Hepatocyte (in vitro differentiated cells): ENCODE data around the gene ARHGEF37. TPM values are rescaled to one million over a fixed set of nuclear protein-coding genes. Genes with fewer than 3 reads are reported as not detected.

Source experiments
- DNase-seq: peaks from one replicate; pipeline ENCODE4 v3.0.0-alpha.2; 2016; ENCODE audit warnings: low spot score
- H2AFZ ChIP-seq: fragments of 200-600 bp; sonication (generic); 2 replicates; pipeline ENCODE4 v1.6.0; 2016; ENCODE audit warnings: antibody characterized with exemption, mild to moderate bottlenecking
- H3K27ac ChIP-seq: fragments of 200-600 bp; sonication (generic); 2 replicates; pipeline ENCODE4 v1.5.1; 2016; ENCODE audit warnings: mild to moderate bottlenecking
- H3K27me3 ChIP-seq: fragments of 200-600 bp; sonication (generic); 2 replicates; pipeline ENCODE4 v1.6.1; 2016
- H3K36me3 ChIP-seq: fragments of 200-600 bp; sonication (generic); replicated peaks from 2 replicates; pipeline ENCODE4 v1.5.1; 2016; ENCODE audit warnings: low read depth; ENCODE audit not compliant: insufficient read depth
- H3K4me1 ChIP-seq: fragments of 200-600 bp; sonication (generic); 2 replicates; pipeline ENCODE4 v1.5.1; 2016; ENCODE audit warnings: mild to moderate bottlenecking, moderate library complexity; ENCODE audit not compliant: insufficient read depth
- H3K4me2 ChIP-seq: fragments of 200-600 bp; sonication (generic); 2 replicates; pipeline ENCODE4 v1.6.0; 2016
- H3K4me3 ChIP-seq: fragments of 200-600 bp; sonication (generic); 2 replicates; pipeline ENCODE4 v1.5.1; 2016; ENCODE audit warnings: mild to moderate bottlenecking
- H3K79me2 ChIP-seq: fragments of 200-600 bp; sonication (generic); 2 replicates; pipeline ENCODE4 v1.6.0; 2017; ENCODE audit warnings: mild to moderate bottlenecking
- H3K9me2 ChIP-seq: fragments of 200-600 bp; sonication (generic); replicated peaks from 2 replicates; pipeline ENCODE4 v1.6.0; 2017; ENCODE audit warnings: mild to moderate bottlenecking; ENCODE audit not compliant: insufficient read depth
- H3K9me3 ChIP-seq: fragments of 200-600 bp; sonication (generic); 2 replicates; pipeline ENCODE4 v1.5.1; 2016; ENCODE audit warnings: low read depth, mild to moderate bottlenecking
- H4K20me1 ChIP-seq: fragments of 200-600 bp; sonication (generic); 2 replicates; pipeline ENCODE4 v1.6.0; 2016; ENCODE audit warnings: mild to moderate bottlenecking; ENCODE audit not compliant: insufficient read depth, poor library complexity, severe bottlenecking
- CTCF ChIP-seq: fragments of 200-600 bp; sonication (generic); IDR thresholded peaks from 2 replicates; pipeline ENCODE4 v1.5.1; 2016; ENCODE audit warnings: antibody characterized with exemption, mild to moderate bottlenecking; ENCODE audit not compliant: poor library complexity
- EZH2 ChIP-seq: fragments of 200-600 bp; sonication (generic); IDR thresholded peaks from 2 replicates; pipeline ENCODE4 v1.6.1; 2016; ENCODE audit warnings: antibody characterized with exemption, mild to moderate bottlenecking, borderline replicate concordance
- EZH2phosphoT487 ChIP-seq: fragments of 200-600 bp; sonication (generic); IDR thresholded peaks from one replicate; pipeline ENCODE4 v1.6.1; 2018; ENCODE audit warnings: antibody characterized with exemption, mild to moderate bottlenecking, low read depth, moderate library complexity; ENCODE audit not compliant: unreplicated experiment, severe bottlenecking
- WGBS: methylation state at CpG from one replicate; pipeline ENCODE4 v1.1.6; 2016; ENCODE audit warnings: low lambda C conversion rate; ENCODE audit errors: missing lambda C conversion rate; 5-methylcytosine and 5-hydroxymethylcytosine counted together
- polyA plus RNA-seq: library from polyadenylated mRNA; unstranded; fragments of >200 nt; fragmentation: Nextera tagmentation; extraction: Ambion mirVana; gene quantifications from 2 replicates; pipeline ENCODE4 v1.2.1, GENCODE V29; 2016
- total RNA-seq: library from RNA; depleted of rRNA; stranded (reverse); fragments of >200 nt; gene quantifications from 2 replicates; pipeline ENCODE4 v1.2.3, GENCODE V29; 2014

The ARHGEF37 gene
- total and polyA plus RNA-seq, 2 experiments from 2014 or later, result 2.3 to 2.9 TPM

GRCh38 chr5:149628846-149629388 is 47.6 kb downstream of the ARHGEF37 start:
- Histone ChIP-seq H3K4me2 (no peak overlapping the region), H3K27ac (no peak overlapping the region), H2AFZ (no peak overlapping the region), H3K4me3 (no peak overlapping the region), H3K27me3 (no peaks in the 10 kb centered on the region), H3K79me2 (no peaks in the 10 kb centered on the region), H3K9me2 (no peaks in the 10 kb centered on the region), H3K36me3 (no peaks in the 10 kb centered on the region), H4K20me1 (no peaks in the 10 kb centered on the region), H3K9me3 (no peaks in the 10 kb centered on the region), H3K4me1 (peaks cover 6% of the 10 kb centered on the region)
- 91% methylated on average over 5 of the region's 5 CpGs for WGBS
- TF ChIP-seq EZH2phosphoT487 (no peak), CTCF (no peak), EZH2 (no peak)
- DNase-seq, result no peak

GRCh38 chr5:149629421-149629820 is 48.1 kb downstream of the ARHGEF37 start:
- Histone ChIP-seq H3K27me3 (no peaks in the 10 kb centered on the region), H3K36me3 (no peaks in the 10 kb centered on the region), H3K9me2 (no peaks in the 10 kb centered on the region), H3K4me3 (no peak overlapping the region), H4K20me1 (no peaks in the 10 kb centered on the region), H3K27ac (no peak overlapping the region), H3K9me3 (no peaks in the 10 kb centered on the region), H3K4me2 (no peak overlapping the region), H2AFZ (no peak overlapping the region), H3K4me1 (peaks cover 6% of the 10 kb centered on the region), H3K79me2 (no peaks in the 10 kb centered on the region)
- DNase-seq, result no peak
- 95% methylated on average over 5 of the region's 5 CpGs for WGBS
- no peak for TF ChIP-seq EZH2phosphoT487
- no peak for TF ChIP-seq CTCF
- TF ChIP-seq EZH2, result no peak

GRCh38 chr5:149630337-149630736 is 49.0 kb downstream of the ARHGEF37 start:
- Histone ChIP-seq H3K36me3 (no peaks in the 10 kb centered on the region), H3K9me2 (no peaks in the 10 kb centered on the region), H3K79me2 (no peaks in the 10 kb centered on the region), H3K27ac (no peak overlapping the region), H3K27me3 (no peaks in the 10 kb centered on the region), H3K4me2 (no peak overlapping the region), H3K9me3 (no peaks in the 10 kb centered on the region), H3K4me1 (peaks cover 6% of the 10 kb centered on the region), H4K20me1 (no peaks in the 10 kb centered on the region), H2AFZ (no peak overlapping the region), H3K4me3 (no peak overlapping the region)
- no peak for DNase-seq
- 89% methylated on average over 8 of the region's 8 CpGs for WGBS
- no peak for TF ChIP-seq EZH2
- TF ChIP-seq EZH2phosphoT487, result no peak
- TF ChIP-seq CTCF, result no peak

- peak overlapping the region; percentile 63 for H3K27ac ChIP-seq
- H3K27me3 ChIP-seq, result no peaks in the 10 kb centered on the region
- WGBS, result 93% methylated on average over 2 of the region's 2 CpGs
Measured at GRCh38 chr5:149631506-149631905, 50.2 kb downstream of the ARHGEF37 start.

More at GRCh38 chr5:149631506-149631905, 50.2 kb downstream of the ARHGEF37 start:
- Histone ChIP-seq H2AFZ (no peak overlapping the region), H3K9me2 (no peaks in the 10 kb centered on the region), H4K20me1 (no peaks in the 10 kb centered on the region), H3K79me2 (no peaks in the 10 kb centered on the region), H3K36me3 (no peaks in the 10 kb centered on the region), H3K4me3 (no peak overlapping the region), H3K9me3 (no peaks in the 10 kb centered on the region), H3K4me2 (no peak overlapping the region), H3K4me1 (peaks cover 6% of the 10 kb centered on the region)
- no peak for DNase-seq
- TF ChIP-seq EZH2 (no peak), EZH2phosphoT487 (no peak)
